Esophagus muscularis mucosa (tissue), 4 donors: ENCODE results near the gene ATF7IP. TPM values are rescaled to one million over a fixed set of nuclear protein-coding genes. Genes with fewer than 3 reads are reported as not detected.
"Not testable (repeated sequence)": the region's sequence is repeated elsewhere in the genome, so short reads cannot be mapped to it uniquely, and the experiment has no call there.

Experiments used
- DNase-seq: peaks from one replicate; pipeline ENCODE4 v3.0.0-alpha.2; 2017; ENCODE audit errors: extremely low spot score
- H3K27ac ChIP-seq, 4 donors: fragments of 200-600 bp; sonication (generic); replicated peaks in 1 of 4; 1 replicate in 3 of 4; 2 replicates in 1 of 4; pipeline ENCODE4 v1.5.1; 2016 to 2019; ENCODE audit warnings: mild to moderate bottlenecking in 1 of 4
- H3K27me3 ChIP-seq, 4 donors: fragments of 200-600 bp; sonication (generic); one replicate each; pipeline versions ENCODE4 v1.5.1 to v1.6.0; 2016 to 2019
- H3K36me3 ChIP-seq, 4 donors: fragments of 200-600 bp; sonication (generic); one replicate each; pipeline ENCODE4 v1.5.1; 2016 to 2019
- H3K4me1 ChIP-seq, 4 donors: fragments of 200-600 bp; sonication (generic); one replicate each; pipeline ENCODE4 v1.5.1; 2016 to 2019
- H3K4me3 ChIP-seq, 4 donors: fragments of 200-600 bp; sonication (generic); 1 replicate in 2 of 4; 2 replicates in 2 of 4; pipeline ENCODE4 v1.5.1; 2016 to 2019; ENCODE audit warnings: mild to moderate bottlenecking in 4 of 4, moderate library complexity in 1 of 4
- H3K9me3 ChIP-seq, 4 donors: fragments of 200-600 bp; sonication (generic); 1 replicate in 3 of 4; 2 replicates in 1 of 4; pipeline ENCODE4 v1.5.1; 2016 to 2019
- EP300 ChIP-seq: sonication (generic); formaldehyde crosslinking; IDR thresholded peaks from one replicate; pipeline ENCODE4 v1.6.1; 2017; ENCODE audit warnings: antibody characterized with exemption
- POLR2A ChIP-seq: fragments of 450-650 bp; IDR thresholded peaks from one replicate; pipeline ENCODE4 v1.6.1; 2017; ENCODE audit warnings: antibody characterized with exemption, moderate library complexity, mild to moderate bottlenecking, low read depth
- POLR2AphosphoS5 ChIP-seq, 2 donors: sonication (generic); formaldehyde crosslinking; IDR thresholded peaks; one replicate each; pipeline ENCODE4 v1.6.1; 2017; ENCODE audit warnings: antibody characterized with exemption in 2 of 2
- WGBS: methylation state at CpG from one replicate; pipeline ENCODE4 v1.1.5; 2018; 5-methylcytosine and 5-hydroxymethylcytosine counted together
- intact Hi-C: fragments of 100-400 bp; cut with DNase I; formaldehyde crosslinking; loops from one replicate; pipeline ENCODE4 v1.15.1; 2023
- total RNA-seq, 4 donors: library from RNA; depleted of rRNA; stranded (reverse); fragments of >200 nt; gene quantifications; one replicate each; pipeline versions ENCODE4 v1.1.0 to v1.2.1, GENCODE V29; 2016
- TF ChIP-seq, protein P1 (sequence below), 3 experiments: fragments of 200-600 bp in 2 of 3; fragments of 450-650 bp in 1 of 3; sonication (generic) in 2 of 3; IDR thresholded peaks; one replicate each; pipeline ENCODE4 v1.5.1; 2017 to 2019; ENCODE audit warnings: antibody characterized with exemption in 3 of 3, mild to moderate bottlenecking in 2 of 3, moderate library complexity in 1 of 3

Gene ATF7IP, protein sequence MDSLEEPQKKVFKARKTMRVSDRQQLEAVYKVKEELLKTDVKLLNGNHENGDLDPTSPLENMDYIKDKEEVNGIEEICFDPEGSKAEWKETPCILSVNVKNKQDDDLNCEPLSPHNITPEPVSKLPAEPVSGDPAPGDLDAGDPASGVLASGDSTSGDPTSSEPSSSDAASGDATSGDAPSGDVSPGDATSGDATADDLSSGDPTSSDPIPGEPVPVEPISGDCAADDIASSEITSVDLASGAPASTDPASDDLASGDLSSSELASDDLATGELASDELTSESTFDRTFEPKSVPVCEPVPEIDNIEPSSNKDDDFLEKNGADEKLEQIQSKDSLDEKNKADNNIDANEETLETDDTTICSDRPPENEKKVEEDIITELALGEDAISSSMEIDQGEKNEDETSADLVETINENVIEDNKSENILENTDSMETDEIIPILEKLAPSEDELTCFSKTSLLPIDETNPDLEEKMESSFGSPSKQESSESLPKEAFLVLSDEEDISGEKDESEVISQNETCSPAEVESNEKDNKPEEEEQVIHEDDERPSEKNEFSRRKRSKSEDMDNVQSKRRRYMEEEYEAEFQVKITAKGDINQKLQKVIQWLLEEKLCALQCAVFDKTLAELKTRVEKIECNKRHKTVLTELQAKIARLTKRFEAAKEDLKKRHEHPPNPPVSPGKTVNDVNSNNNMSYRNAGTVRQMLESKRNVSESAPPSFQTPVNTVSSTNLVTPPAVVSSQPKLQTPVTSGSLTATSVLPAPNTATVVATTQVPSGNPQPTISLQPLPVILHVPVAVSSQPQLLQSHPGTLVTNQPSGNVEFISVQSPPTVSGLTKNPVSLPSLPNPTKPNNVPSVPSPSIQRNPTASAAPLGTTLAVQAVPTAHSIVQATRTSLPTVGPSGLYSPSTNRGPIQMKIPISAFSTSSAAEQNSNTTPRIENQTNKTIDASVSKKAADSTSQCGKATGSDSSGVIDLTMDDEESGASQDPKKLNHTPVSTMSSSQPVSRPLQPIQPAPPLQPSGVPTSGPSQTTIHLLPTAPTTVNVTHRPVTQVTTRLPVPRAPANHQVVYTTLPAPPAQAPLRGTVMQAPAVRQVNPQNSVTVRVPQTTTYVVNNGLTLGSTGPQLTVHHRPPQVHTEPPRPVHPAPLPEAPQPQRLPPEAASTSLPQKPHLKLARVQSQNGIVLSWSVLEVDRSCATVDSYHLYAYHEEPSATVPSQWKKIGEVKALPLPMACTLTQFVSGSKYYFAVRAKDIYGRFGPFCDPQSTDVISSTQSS
- total RNA-seq = 10 to 100 TPM; 26.8 to 43.2 (median 32.8) TPM

DNA sequence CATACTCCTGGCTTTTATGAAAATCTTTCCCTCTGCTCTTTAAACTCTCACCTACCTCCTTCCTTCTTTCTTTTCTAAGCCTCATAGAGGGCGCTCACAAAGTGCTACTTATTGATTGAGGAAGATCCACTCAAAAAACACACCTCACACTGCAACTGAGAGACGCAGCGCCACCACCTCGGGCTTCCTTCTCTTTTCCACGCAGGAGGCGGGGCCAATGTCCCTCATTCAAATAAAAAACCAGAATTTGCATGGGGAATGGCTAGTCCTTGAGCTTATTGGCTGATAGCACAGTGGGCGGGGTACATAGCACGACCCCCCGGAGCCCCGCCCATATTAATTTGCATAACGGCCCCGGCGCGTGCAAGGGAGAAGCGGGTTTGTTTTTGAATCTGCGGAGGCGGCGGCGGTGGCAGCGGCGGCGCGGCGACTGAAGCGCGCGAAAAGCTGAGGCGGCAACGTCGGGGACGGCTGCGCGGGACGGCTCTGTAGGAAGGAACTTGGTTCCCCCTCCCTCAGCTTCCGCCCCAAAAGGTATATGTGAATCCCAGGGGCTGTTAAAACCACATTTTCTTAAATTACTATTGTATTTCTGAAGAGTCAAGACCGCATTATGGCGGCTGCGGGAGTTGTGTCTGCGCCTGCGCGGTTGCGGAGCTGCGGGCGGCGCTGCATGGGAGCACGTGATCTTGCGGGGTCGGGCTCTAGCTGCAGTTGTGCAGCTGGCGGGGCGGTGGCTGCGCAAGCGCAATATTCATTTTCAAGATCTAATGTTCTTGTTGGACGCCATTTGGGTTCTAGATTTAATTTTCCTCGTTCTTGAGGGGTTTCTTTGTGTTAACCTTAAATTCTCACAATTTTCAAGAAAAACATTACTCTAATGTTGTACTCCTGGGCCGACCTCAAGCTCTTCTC lies at the start of gene ATF7IP:
ATF7IP (plus strand) TSS at position 389 of the 915 bp plus-strand sequence. CDS start 58,234 bp downstream, outside the sequence.
- Histone ChIP-seq H3K9me3 (no peaks in the 10 kb centered on the region), H3K27ac (peak within 1 kb of the TSS; percentile 93 to 97 (median 95)), H3K4me3 (peak within 1 kb of the TSS; percentile 68 to 81 (median 76)), H3K36me3 (peaks cover 0 to 8% (median 0%) of the 10 kb centered on the region in 4 donors), H3K27me3 (no peaks in the 10 kb centered on the region), H3K4me1 (peaks cover 0 to 31% (median 26%) of the 10 kb centered on the region in 4 donors)
- DNase-seq = peak; percentile 98
- under 1% methylated on average over 41 of the region's 55 CpGs for WGBS
- TF ChIP-seq EP300 (no peak), POLR2AphosphoS5 (IDR thresholded peaks at IDR 0.05) (peak; percentile 89 to 93), POLR2A (no peak)
- TF ChIP-seq, protein P1, sequence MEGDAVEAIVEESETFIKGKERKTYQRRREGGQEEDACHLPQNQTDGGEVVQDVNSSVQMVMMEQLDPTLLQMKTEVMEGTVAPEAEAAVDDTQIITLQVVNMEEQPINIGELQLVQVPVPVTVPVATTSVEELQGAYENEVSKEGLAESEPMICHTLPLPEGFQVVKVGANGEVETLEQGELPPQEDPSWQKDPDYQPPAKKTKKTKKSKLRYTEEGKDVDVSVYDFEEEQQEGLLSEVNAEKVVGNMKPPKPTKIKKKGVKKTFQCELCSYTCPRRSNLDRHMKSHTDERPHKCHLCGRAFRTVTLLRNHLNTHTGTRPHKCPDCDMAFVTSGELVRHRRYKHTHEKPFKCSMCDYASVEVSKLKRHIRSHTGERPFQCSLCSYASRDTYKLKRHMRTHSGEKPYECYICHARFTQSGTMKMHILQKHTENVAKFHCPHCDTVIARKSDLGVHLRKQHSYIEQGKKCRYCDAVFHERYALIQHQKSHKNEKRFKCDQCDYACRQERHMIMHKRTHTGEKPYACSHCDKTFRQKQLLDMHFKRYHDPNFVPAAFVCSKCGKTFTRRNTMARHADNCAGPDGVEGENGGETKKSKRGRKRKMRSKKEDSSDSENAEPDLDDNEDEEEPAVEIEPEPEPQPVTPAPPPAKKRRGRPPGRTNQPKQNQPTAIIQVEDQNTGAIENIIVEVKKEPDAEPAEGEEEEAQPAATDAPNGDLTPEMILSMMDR (IDR thresholded peaks at IDR 0.05) = peak; percentile 19 to 49 (median 31)
- intact Hi-C loops = loop anchor here (5.0 to 10.0 kb wide), 3 partner anchors 49 to 409 kb away; a partner anchor contains a TSS

DNA sequence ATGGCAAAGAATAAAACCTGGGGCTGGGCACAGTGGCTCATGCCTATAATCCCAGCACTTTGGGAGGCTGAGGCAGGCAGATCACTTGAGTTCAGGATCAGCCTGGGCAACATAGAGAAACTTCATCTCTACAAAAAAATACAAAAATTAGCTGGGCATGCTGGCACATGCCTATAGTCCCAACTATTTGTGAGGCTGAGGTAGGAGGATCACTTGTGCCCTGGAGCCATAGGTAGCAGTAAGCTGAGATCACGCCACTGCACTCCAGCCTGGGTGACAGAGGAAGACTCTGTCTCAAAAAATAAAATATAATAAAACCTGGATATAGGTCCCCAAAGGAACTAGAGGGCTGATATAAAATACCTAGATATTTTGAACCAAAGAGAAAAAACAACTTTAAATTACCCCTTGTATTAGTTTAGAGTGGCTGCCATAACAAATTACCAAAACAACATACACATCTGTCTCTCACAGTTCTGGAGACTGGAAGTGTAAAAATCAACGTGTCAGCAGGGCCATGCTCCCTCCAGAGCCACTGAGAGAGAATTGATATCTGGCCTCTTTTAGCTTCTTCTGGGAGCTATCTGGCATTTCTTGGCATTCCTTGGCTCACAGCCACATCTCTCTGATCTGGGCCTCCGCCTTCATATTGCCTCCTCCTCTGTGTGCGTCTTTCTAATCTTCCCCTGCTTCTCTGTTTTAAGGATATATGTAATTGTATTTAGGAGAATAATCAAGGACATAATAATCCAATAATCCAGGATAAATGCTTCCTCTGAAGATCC lies 47.9 kb upstream of the ATF7IP start:
- Histone ChIP-seq H3K9me3 (no peaks in the 10 kb centered on the region), H3K27me3 (no peaks in the 10 kb centered on the region), H3K27ac (no peak overlapping the region), H3K36me3 (no peaks in the 10 kb centered on the region), H3K4me1 (no peaks in the 10 kb centered on the region), H3K4me3 (no peak overlapping the region)
- DNase-seq = no peak
- TF ChIP-seq, protein P1 (IDR thresholded peaks at IDR 0.05) = no peak
- TF ChIP-seq POLR2A (no peak), POLR2AphosphoS5 (IDR thresholded peaks at IDR 0.05) (no peak), EP300 (no peak)
- intact Hi-C loops = no loop called here
- 80% methylated on average over 4 of the region's 4 CpGs for WGBS

DNA sequence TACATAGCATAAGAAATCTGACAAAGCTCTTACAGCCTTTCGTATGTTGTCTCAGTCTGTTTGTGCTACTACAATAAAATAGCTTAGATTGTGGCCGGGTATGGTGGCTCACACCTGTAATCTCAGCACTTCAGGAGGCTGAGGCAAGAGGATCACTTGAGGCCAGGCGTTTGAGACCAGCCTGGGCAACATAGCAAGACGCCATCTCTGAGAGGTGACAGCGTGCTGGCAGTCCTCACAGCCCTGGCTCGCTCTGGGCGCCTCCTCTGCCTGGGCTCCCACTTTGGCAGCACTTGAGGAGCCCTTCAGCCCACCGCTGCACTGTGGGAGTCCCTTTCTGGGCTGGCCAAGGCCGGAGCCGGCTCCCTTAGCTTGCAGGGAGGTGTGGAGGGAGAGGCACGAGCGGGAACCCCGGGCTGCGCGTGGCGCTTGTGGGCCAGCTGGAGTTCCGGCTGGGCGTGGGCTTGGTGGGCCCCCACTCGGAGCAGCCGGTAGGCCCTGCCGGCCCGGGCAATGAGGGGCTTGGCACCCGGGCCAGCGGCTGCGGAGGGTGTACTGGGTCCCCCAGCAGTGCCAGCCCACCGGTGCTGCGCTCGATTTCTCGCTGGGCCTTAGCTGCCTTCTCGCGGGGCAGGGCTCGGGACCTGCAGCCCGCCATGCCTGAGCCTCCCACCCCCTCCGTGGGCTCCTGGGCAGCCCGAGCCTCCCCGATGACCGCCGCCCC lies 45.6 kb upstream of the ATF7IP start:
- H3K4me3 ChIP-seq, H3K27ac ChIP-seq, H3K9me3 ChIP-seq, DNase-seq, H3K36me3 ChIP-seq, H3K4me1 ChIP-seq, H3K27me3 ChIP-seq, intact Hi-C loops: not testable (repeated sequence)
- 90% methylated on average over 10 of the region's 38 CpGs for WGBS

DNA sequence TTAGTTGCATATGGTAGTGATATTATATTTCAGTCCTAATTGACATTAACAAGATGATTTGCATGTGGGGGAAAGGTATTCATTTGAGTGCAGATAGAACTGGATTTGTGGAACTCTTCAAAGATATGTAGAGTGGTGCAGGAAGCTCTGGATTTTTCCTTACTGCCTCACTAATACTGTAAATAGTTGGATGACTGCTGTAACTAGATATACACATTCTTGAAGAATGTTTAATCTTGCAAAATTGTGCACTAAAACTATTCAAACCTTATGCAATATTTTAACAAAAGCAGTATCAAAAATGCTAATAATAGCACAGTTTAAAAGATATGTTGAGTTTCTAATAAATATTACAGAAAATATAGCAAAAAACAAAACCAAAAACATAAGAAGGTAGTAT lies 43.1 kb upstream of the ATF7IP start:
- no peak for TF ChIP-seq POLR2A
- TF ChIP-seq, protein P1 (IDR thresholded peaks at IDR 0.05) = no peak
- H3K36me3 ChIP-seq = no peaks in the 10 kb centered on the region
- intact Hi-C loops = no loop called here
- H3K9me3 ChIP-seq = no peaks in the 10 kb centered on the region
- no peaks in the 10 kb centered on the region for H3K27me3 ChIP-seq
- H3K27ac ChIP-seq = no peak overlapping the region
- H3K4me3 ChIP-seq = no peak overlapping the region
- DNase-seq = no peak
- no peaks in the 10 kb centered on the region for H3K4me1 ChIP-seq
